HG02884 (cell line): ENCODE results near the gene KCNG4.

Experiments
- ATAC-seq: cut with Tn5 transposase; IDR thresholded peaks from one replicate; pipeline ENCODE4 v1.9.1; 2021; ENCODE audit warnings: mild to moderate bottlenecking, moderate library complexity; ENCODE audit not compliant: unreplicated experiment

The KCNG4 gene

GRCh38 chr16:84266451-84266850, 26.6 kb upstream of the KCNG4 start:
- ATAC-seq = no peak

GRCh38 chr16:84262939-84263338, 23.1 kb upstream of the KCNG4 start:
- ATAC-seq = no peak

DNA sequence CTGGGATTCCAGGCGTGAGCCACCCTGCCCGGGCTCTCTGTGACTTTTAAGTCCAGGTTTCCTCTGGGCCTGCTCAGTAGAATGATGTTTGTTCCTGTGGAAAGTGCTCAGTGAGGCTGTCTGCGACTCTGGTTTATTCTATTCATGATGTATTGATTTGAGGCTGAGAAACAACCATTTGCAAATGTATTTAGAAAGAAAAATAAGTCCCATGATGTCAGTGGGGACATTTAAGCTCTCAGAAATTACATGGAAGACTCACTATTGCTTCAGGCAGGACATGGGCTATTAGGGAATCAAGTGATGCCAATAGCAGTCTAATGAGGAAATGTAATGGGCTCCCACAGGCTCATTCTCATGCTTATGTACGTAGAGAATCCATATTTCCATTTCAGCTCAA, 22.2 kb upstream of the KCNG4 start:
- no peak for ATAC-seq

DNA sequence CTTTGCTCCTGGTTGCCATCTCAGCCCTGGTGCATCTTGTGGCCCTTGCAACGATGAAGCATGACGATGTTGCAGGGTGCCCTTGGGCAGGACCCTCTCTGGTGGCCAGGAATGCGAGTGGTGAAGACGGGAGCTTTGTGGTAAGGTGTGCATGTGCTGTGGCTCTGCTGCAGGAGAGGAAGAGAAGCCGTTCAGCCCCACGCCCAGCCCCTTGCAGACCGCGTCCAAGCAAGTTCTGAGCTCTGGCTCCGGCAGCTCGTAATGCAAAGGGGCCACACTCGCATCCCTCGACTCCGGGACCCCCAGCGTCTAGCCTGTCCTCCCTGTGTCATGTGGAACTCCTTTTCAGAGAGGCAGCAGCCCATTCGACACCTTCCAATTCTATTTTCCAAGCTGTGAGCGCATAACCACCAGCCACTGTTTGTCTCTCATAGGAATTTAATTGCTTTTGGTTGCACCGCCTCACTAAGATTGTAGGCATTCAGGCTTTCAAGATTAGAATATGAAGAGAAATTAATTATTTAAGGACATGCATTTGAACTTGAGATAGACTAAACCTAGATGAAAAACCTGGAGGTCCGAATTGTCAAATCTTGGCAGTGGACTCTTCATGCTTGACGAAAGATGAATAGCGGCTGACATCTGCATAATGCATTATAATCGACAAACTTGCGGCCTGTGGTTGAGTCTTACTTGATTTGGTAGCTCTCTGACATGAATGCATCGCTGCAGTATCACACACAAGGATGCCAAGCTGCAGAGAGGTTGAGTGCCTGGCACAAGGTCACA, 21.1 kb upstream of the KCNG4 start:
- ATAC-seq = no peak

DNA sequence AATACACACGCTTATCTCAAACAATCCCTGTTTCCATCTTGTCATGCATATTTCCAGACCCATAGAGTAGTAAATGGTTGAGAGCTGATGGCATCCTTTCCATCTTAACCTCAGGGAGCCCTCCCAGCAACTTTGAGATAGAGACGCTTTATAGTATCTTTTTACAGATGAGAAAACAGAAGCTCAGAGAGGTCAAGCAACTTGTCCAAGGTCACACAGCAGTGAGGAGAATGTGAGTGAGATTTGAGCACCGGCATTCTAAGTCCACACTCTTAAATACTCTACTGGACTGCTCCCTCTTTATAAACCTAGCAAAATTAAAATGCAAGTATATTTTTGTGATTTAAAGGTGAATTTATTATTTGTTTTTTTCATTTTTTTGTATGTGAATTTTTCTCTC, 19.9 kb upstream of the KCNG4 start:
- ATAC-seq = no peak

DNA sequence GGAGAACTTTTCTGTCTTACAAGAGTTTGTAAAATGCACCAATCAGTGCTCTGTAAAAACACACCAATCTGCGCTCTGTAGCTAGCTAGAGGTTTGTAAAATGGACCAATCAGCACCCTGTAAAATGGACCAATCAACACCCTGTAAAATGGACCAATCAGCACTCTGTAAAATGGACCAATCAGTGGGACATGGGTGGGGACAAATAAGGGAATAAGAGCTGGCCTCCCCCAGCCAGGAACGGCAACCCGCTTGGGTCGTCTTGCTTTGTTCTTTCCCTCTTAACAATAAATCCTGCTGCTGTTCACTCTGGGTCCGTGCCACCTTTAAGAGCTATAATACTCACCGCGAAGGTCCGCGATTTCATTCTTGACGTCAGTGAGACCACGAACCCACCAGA, 18.5 kb upstream of the KCNG4 start:
- ATAC-seq = no peak

DNA sequence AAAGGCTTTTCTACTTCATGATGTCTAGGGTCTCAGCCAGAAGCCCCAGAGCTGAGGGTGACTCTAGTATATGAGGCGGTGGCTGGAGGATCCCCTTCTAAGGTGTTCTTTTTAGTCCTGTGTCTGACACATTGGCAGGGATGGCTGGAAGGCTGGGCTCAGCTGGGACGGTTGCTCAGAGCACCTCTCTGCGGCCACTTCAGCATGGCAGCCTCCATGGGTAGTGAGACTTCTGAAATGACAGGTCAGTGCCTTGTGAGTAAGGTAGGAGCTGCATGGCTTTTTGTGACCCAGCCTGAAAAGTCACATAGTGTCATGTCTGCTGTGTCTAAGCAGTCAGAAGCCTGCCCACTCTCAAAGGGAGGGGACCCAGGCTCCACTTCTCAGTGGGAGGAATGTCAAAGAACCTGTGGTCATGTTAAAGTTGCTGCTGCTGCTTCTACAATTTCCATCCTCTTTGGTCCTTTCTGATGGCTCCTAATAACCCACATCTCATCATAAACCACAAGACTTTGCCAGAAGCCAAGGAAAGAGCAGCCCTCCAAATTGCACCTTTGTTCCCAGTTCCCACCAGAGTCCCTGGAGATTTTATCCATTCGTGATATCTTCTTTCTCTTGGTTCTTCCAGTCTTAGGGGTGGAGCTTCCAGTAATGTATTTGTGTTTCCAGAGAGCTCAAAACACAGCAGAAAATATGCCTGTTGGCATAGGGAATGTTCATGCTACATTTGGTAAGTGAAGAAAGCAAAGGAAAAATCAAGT, 15.4 kb upstream of the KCNG4 start:
- no peak for ATAC-seq

GRCh38 chr16:84254062-84254461, 14.2 kb upstream of the KCNG4 start:
- ATAC-seq = no peak

- no peak for ATAC-seq
These were observed 13.4 kb upstream of the KCNG4 start for GRCh38 chr16:84253173-84253572.

DNA sequence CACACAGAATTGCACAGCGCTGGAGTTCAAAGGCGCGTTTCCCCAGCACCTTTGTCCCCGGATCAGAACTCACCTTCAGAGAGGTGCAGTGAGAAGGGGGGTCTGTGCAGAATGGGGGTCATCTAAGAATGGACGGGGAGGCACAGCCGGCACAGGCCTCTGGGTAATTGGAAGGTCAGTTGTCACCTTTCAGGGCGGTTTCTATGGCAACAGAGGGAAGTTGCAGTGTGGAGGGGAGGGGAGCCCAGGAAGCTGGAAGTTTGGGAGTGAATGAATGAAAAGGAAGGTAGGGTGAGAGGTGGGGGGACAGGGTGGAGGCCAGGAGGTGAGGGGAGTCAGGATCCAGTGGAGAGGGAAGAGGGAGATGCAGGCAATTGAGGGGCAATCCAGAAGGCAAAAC, 12.4 kb upstream of the KCNG4 start:
- no peak for ATAC-seq

DNA sequence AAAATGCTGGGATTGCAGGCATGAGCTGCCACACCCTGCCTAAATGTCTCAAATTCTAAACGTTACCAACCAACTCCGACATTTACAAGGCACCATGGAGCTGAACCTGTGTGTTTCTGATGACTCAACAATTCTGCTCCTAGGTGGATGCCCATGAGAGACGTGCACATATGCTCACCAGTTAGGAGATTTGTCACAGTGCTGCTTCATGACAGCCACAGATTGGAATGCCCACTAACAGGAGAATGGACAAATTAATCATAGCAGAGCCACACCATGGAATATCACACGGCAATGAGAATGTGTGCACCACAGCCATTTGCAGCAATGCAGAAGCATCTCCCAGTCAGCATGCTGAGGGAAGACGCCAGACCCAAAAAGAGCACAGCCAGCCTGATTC, 8.0 kb upstream of the KCNG4 start:
- ATAC-seq = no peak

- ATAC-seq = no peak
These were observed 7.5 kb upstream of the KCNG4 start for GRCh38 chr16:84247331-84247730.

GRCh38 chr16:84246679-84247077, 6.9 kb upstream of the KCNG4 start:
- no peak for ATAC-seq

DNA sequence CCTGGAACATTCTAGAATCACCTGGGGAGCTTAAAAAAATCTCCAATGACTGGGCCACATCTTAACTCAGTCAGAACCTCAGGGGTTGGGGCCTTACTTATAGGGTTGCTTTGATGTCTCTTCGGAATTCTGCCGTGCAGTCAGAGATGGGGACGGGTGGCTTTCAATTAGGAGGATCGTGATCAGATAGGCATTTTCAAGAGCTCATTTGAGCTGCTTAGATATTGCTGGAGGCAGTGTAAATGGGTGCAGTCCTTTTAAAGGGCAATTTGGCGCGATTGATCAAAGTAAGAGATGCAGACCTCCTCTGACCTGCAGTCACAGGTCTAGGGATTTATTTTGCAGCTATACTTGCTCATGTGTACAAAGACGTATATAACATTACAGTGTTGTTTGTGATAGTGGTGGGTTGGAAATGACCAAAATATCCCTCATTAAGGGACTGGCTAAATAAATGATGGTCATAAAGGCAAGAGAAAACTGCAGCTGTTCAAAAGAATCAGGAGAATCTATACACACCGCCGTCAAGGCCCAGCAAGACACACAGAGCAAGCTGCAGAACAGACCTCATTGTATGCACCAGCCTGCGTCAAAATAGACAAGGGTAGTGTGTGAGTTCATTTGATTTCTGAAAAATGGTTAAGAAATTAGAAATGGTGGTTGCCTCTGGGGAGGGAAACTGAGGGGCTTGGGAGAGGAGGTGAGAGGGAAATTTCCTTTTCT, 6.3 kb upstream of the KCNG4 start:
- no peak for ATAC-seq

DNA sequence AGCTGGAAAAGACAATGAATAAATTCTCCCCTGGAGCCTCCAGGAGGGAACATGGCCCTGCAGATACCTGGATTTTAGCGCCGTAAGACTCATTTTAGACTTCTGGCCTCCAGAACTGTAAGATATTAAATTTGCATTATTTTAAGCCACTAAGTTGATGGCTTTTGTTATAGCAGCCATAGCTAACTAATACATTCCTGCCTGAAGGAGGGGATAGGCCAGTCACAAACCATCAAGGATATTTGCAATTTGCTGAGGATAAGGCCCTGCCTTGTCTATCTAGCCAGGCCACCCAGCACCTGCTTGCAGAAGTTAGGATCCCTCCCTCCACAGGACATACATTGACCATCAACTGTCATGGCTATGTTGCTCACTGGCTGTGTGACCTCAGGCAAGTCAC, 4.9 kb upstream of the KCNG4 start:
- ATAC-seq = no peak

GRCh38 chr16:84243732-84244131, 3.9 kb upstream of the KCNG4 start:
- no peak for ATAC-seq

GRCh38 chr16:84242839-84243238, 3.0 kb upstream of the KCNG4 start:
- ATAC-seq = no peak

DNA sequence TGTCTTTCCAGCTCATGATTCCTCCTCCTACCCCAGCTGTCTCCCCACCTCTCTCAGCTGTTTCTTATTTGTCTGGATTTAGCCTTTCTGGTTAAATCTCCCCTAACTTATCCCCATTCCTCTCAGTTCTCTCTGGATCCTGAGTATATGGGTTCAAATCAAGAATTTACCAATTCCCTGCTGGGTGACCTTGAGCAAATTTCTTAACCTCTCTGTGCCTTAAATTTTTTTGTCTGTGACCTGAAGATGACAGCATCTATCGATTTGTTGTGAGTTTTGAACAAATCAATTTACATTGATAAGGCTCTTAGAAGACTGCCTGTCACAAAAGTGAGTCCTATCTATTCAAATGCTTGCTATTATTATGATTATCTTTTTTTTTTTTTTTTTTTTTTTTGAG, 2.0 kb upstream of the KCNG4 start:
- no peak for ATAC-seq

- no peak for ATAC-seq
These were observed 643 bp upstream of the KCNG4 start for GRCh38 chr16:84240455-84240854.

GRCh38 chr16:84239141-84239769, 557 bp downstream of the KCNG4 start:
- no peak for ATAC-seq

- no peak for ATAC-seq
These were observed 1.6 kb downstream of the KCNG4 start for GRCh38 chr16:84237994-84238750.
